CD4-positive, alpha-beta T cell treated with Interleukin-6 for 4 hours (primary cell): ENCODE results near the gene EDDM13.
"Not testable (repeated sequence)": the region's sequence is repeated elsewhere in the genome, so short reads cannot be mapped to it uniquely, and the experiment has no call there.

ENCODE experiments used
- DNase-seq: peaks from one replicate; pipeline ENCODE4 v3.0.0-alpha.2; 2020; ENCODE audit warnings: mixed read lengths

The EDDM13 gene

DNA sequence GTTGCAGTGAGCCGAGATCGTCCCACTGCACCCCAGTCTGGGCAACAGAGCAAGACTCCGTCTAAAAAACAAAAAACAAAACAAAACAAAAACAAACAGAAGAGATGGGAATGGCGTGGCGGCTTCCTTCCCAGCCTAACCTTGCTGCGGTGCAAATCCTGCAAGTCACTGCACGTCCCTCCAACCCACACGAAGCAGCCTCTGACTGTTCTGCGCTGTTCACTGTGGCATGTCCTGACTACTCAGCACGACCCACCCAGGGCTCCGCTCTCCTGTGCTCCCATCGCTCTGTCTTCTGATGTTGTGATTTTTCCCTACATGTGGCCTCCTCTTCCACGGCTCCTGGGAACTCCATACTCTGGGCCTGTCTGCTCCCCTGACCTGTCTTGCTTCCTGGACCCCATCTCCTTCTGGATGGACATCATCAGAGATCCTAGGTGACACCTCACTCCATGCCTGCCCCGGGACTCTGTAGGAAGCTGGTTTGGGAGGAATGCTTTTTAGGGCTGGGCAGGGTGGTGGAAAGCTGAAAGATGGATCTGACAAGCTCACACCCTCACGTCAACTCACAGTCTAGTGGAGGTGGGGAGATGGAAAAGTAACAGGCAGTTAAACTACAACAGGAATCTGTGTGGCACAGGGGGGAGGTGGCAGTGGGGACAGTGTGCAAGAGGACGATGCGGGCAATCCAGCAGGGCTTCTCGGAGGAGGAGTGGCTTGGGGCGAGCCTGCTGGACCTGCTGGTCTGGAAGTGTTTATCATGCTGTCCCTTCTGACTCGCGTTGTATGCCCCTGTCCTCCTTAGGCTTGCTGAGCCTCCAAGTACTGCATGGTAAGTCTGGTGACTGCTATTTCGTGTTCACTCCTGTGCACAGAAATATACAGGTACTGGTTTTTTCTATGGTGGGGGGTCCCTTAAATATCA is 23.2 kb downstream of the EDDM13 start:
- DNase-seq = no peak

DNA sequence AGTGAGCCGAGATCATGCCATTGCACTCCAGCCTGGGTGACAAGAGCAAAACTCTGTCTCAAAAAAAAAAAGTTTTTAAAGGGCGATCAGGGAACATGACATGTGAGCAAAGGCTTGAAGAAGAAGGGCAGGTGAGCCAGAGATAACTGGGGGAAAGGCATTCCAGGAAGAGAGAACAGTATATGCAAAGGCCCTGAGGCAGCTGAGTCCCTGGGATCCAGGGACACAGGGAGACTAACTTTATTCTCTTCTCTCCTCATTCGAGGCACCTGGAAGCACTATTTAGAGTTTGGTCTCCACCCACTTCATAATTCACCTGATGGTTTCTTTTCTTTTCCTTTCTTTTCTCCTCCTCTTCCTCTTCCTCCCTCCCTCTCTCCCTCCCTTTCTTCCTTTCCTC is 24.5 kb downstream of the EDDM13 start:
- no peak for DNase-seq

GRCh38 chr19:56299688-56300087 is 27.1 kb downstream of the EDDM13 start:
- DNase-seq = no peak

GRCh38 chr19:56301155-56301554 is 28.6 kb downstream of the EDDM13 start:
- no peak for DNase-seq

DNA sequence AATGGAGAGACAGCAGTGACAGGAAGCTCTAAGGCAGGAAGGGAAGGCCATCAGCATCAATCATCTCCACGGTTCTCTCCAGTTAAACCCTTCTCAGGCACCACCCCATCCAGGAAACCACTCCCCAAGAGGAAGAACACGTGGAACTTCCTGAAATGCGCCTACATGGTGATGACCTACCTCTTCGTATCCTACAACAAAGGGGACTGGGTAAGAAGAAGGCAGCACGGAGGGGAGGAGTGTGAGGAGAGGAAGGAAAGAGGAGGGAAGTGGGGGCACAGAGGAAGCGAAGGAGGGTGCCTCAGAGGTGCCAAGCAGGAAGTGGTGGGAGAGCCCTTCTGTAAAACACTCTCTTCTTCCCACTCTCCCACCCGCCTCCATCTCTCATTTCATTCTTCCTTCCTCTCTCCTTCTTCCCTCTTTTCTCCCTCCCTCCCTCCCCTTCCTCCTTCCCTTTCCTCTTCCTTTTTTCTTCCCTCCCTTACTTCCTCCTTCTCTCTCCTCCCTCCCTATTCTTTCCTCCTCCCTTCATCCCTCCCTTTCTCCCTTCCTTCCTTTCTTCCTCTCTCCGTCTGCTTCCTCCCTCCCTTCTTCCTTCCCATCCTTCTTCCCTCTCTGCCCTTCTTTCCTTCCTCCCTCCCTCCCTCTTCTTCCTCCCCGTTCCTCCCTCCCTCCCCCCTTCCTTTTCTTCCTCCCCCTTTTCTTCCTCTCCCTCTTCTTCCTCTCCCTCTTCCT is 29.5 kb downstream of the EDDM13 start:
- peak; percentile 2 for DNase-seq

DNA sequence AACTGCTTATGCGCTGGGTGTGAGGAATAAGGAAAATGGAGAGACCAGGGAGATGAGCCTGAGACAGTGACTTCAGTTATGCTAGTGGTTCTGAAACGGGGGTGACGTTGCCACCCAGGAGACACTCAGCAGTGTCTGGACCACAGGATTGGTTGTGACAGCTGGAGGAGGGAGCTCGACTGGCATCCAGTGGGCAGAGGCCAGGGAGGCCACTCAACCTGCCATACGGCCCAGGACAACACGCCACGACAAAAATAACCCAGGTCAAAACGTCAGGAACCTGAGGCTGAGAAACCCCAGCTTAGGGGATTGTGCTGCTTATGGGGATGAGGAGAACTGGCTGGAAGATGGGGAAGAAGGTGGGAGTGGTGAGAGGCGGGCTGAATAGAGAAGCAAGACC is 31.7 kb downstream of the EDDM13 start:
- DNase-seq = no peak

DNA sequence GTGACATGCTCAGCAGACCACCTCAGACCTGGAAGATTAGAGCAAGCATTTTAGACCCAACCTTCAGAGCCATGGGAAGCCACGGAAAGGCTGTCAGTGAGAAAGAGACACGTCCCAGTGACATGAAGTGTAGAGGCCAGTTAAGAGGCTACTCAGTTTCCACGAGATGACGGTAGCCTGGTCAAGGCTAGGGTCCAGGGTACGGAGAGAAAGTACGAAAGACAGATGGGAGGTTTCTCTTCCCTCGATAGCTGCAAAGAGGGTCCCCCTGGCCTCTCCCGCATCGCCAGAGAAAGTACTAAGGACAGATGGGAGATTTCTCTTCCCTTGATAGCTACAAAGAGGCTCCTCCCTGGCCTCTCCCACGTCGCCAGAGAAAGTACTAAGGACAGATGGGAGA is 33.5 kb downstream of the EDDM13 start:
- no peak for DNase-seq

DNA sequence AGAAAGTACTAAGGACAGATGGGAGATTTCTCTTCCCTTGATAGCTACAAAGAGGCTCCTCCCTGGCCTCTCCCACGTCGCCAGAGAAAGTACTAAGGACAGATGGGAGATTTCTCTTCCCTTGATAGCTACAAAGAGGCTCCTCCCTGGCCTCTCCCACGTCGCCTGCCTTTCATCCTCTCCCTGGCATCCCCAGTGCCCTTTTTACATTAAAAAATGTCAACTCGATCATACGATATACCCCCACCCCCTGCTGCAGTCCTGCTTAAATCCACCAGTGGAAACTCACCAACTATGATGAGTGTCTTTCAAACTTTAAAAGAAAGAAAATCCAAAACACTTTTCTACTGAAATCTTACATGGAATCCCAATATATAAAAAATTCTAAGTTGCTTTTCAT is 34.5 kb downstream of the EDDM13 start:
- DNase-seq = not testable (repeated sequence)

DNA sequence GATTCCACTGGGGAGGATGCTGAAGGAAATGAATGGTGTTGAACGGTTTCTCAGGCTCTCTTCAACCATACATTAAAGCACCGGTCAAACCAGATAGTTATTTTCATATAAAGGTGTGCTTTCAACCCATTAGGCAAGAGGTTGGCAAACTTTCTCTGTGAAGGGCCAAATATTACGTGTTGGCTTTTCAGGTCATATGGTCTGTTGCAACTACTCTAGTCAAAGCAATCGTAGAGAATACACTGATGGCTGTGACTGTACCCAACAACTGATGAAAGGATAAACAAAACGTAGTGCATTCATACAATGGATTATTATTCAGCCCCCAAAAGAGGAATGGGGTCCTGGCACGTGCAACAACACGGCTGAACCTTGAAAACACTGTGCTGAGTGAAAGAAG is 36.2 kb downstream of the EDDM13 start:
- no peak for DNase-seq

DNA sequence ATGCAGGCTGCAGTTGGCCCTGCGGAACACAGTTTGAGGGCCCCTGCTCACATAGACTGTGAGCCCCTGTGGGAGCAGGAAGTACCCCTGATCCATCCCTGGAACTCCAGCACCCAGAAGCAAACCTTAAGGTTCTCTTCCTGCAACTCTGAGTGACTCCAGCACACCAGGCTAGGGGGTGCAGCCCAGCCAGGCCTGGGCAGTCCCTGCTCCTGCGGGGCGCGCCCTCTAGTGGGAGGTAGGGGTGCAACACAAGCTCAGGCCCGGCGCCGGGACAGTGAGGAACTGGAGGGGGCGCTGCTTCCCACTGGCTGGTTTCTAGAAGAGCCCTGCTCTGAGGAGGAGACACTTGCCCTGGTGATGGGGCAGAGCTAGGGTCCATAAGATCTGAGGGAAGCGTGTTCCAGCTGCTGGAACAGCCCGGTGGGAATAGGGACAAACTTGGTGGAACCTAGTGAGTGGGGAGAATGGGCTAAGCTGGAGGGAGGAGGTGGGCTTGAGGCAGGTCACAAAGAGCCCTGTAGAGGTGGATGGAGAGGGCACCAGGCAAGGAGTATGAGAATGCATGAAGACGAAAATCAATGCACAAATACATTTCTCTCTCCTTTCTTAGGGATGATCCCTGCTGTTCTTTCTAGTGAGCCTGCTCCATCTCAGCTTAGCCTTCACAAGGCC is 37.1 kb downstream of the EDDM13 start:
- DNase-seq = peak; percentile 53

DNA sequence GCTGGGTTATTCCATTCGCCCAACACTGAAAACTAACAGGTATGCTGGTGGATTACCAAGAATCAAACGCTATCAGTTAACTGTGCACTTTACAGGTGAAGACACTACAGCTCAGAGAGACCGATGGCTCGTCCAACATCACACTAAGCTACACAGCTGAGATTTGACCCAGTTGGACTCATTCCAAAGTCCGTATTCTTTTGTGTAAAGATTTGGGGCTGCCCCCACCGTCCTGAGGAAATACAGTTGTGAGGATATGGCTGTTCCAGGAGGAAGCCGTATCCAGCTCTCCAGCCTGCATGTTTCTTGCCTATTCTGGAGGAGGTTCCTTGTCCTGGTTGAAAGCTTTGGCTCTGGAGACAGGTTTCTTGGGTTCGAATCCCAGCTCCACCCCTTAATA is 37.9 kb downstream of the EDDM13 start:
- no peak for DNase-seq

- no peak for DNase-seq
Measured at GRCh38 chr19:56312342-56312741, 39.8 kb downstream of the EDDM13 start.

DNA sequence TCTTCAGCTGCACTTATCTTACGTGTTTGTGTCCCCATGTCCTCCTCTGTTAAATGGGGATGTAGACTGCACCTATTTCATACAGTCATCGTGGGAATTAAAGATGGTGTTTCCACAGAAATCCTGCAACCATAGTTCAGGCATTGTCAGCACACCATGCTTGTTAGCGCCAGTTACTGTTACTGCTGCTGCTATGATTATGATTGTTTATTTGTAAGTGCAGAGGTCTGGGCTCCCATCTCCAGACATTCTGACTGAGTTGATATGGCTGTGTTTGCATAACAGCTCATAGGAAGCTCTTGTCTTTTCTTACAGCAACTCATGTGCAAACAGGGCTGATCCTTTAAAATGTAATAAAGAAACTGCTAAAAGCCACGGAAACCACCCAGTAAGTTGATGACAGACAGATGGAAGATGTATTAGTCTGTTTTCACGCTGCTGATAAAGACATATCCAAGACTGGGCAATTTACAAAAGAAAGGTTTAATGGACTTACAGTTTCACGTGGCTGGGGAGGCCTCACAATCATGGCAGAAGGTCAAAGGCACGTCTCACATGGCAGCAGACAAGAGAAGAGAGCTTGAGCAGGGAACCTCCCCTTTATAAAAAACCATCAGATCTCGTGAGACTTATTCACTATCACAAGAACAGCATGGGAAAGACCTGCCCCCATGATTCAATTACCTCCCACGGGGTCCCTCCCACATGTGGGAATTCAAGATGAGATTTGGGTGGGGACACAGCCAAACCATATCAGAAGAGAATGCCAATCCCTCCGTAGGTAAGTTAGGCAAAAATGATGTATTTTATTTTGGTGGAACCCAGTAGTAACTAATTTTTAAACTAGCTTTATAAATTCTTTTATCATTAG is 40.5 kb downstream of the EDDM13 start:
- DNase-seq = no peak

DNA sequence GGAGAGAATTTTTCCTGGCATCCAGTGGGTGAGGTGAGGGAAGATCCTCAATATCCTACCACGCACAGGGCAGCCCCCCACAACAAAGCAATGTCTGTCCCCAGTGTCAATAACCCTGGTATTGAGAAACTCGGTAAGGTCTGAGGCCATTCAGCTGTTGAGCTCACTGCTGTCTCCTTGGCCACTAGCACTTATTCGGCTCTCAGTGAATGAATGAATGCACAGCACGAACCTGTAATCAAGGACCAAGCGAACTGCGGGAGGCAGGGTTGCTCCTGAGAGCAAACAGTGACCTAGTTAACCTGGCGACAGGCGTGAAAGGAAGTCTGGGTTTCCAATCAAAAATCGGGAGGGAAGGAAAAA is 41.5 kb downstream of the EDDM13 start:
- DNase-seq = no peak

DNA sequence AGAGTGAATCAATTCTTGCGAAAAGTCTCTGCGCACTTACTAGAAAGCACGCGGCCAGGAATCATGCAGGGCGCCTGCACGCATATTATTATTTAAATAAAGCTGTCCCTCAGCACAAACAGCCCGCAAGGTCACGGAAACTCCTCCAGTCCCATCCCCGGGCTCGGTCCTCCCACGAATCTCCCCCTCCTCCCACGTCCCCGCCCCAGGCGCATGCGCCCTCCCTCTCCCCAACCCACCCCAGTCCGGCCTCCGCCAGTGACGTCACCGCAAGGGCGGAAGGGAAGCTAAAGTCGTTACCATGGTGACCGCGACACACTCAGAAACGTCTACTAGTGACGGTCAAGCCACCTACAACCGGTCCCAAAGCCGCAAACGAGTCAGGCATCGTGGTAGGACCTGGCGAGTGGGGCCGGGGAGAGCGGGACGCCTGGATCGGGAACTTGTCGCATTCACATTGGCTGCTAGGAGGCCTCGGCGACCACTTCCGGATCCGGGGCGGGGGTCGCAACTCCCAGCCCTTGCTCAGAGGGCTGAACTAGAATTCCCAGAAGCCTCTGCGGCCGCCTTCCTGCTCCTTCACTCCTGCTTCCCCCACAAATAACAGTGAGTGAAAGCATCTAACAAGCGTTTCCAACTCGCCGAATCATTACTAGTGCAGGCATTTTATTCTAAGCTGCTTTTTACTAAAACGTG is 42.0 kb downstream of the EDDM13 start, which contains the start of gene ZSCAN5A:
Gene ZSCAN5A, minus strand, starts transcription at position 459 of the 696 bp plus-strand sequence. CDS start 89,793 bp downstream, outside the sequence.
- peak; percentile 98 for DNase-seq

GRCh38 chr19:56315077-56315828 is 42.7 kb downstream of the EDDM13 start:
- peak; percentile 92 for DNase-seq

DNA sequence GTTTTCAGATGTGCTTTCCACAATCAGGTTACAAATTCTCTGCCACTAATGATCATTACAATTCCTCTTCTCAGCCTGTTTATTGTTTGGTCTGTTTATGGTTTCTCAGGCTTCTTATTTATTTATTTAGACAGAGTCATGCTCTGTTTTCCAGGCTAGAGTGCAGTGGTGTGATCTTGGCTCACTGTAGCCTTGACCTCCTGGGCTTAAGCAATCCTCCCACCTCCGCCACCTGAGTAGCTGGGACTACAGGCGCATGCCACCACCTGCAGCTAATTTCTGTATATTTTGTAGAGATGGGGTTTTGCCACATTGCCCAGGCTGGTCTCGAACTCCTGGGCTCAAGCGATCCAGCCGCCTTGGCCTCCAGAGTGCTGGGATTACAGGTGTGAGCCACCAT is 44.2 kb downstream of the EDDM13 start:
- DNase-seq = no peak

DNA sequence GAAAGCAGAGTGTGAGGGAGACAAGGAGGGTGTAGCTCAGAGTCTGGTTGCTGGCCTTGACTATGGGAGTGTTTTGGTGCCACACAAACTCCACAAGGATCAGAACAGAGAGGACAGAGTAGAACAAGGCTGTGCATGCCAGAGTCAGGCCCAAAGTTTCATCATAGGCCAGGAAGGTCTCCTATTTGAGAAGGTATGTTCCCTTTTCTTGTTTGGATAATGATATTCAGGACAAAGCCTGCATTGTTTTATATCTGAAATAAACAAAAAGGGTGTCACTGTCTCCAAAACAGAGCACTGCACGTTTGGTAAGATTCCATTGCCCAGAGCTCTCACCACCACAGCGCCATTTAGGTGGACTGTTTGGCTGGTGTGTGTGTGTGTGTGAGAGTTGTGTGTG is 45.2 kb downstream of the EDDM13 start:
- no peak for DNase-seq

GRCh38 chr19:56319991-56320390 is 47.4 kb downstream of the EDDM13 start:
- DNase-seq = no peak

DNA sequence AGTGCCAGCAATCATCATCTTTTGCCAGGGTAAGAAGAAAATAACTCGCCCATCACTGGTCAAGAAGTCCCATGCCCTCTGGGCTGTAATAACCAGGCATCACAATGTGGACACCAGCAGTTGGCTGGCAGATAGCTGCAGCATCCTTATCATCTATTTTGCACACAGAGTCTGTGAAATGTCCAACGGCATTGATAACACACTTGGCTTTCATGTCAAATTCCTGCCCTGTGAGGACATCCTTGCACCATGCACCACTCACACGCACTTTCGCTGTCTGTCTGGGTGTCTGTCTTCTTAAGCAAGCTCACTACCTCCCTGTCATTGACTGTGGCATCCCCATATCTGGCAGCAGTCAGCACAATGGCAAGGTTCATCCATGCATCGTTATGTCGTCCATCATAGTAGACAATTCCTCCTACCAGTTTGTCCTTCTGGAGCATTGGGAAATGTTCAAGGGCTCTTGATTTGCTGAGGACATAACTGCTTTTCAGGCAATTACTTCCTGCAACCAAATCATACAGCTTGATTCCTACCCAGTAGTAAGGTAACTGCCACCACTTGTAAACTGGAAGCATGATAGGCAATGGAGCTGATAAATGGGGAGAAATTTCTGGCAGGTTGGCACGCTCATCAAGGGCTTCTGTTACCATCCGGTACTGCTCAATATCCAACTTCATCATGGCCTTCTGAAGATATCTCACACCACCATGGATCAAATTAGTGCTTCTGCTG is 48.9 kb downstream of the EDDM13 start:
- DNase-seq = no peak
